DND-41 (cell line): ENCODE measurements around the gene STAG1.

Experiments used
- ATAC-seq: fragments of 200-7000 bp; cut with Tn5 transposase; 3 replicates; pipeline ENCODE4 v1.9.1; 2021; ENCODE audit warnings: low read depth; ENCODE audit not compliant: insufficient read depth
- DNase-seq: peaks from one replicate; pipeline ENCODE4 v3.0.0-alpha.2; 2020
- H2AFZ ChIP-seq: 2 replicates; pipeline ENCODE4 v1.6.0; 2012; ENCODE audit warnings: low read depth, low read length
- H3K27ac ChIP-seq: 2 replicates; pipeline ENCODE4 v1.5.1; 2012; ENCODE audit warnings: low read length, inconsistent platforms
- H3K27me3 ChIP-seq: fragments of 200-600 bp; sonication (generic); 2 replicates; pipeline ENCODE4 v1.6.0; 2012; ENCODE audit warnings: low read length, mild to moderate bottlenecking, inconsistent platforms; ENCODE audit not compliant: insufficient read depth, poor library complexity
- H3K36me3 ChIP-seq: 2 replicates; pipeline ENCODE4 v1.5.1; 2012; ENCODE audit warnings: low read length, inconsistent platforms; ENCODE audit not compliant: insufficient read depth
- H3K4me1 ChIP-seq: 2 replicates; pipeline ENCODE4 v1.5.1; 2012; ENCODE audit warnings: mild to moderate bottlenecking, low read length; ENCODE audit not compliant: insufficient read depth
- H3K4me2 ChIP-seq: 2 replicates; pipeline ENCODE4 v1.6.0; 2012; ENCODE audit warnings: mild to moderate bottlenecking, moderate library complexity, low read length, inconsistent platforms; ENCODE audit not compliant: insufficient read depth
- H3K4me3 ChIP-seq, 2 experiments: fragments of 200-600 bp in 1 of 2; shearing (Covaris generic) in 1 of 2; 2 replicates each; pipeline ENCODE4 v1.5.1; 2012 to 2016; ENCODE audit warnings: inconsistent platforms in 2 of 2, low read length in 2 of 2, mild to moderate bottlenecking in 2 of 2, low read depth in 1 of 2, moderate library complexity in 1 of 2
- H3K79me2 ChIP-seq: 2 replicates; pipeline ENCODE4 v1.6.0; 2012; ENCODE audit warnings: low read length, inconsistent platforms; ENCODE audit not compliant: insufficient read depth
- H3K9ac ChIP-seq: 2 replicates; pipeline ENCODE4 v1.6.0; 2012; ENCODE audit warnings: low read depth, mild to moderate bottlenecking, inconsistent platforms, low read length, moderate library complexity
- H3K9me3 ChIP-seq: 2 replicates; pipeline ENCODE4 v1.5.1; 2012; ENCODE audit warnings: low read length, moderate library complexity, mild to moderate bottlenecking, inconsistent platforms; ENCODE audit not compliant: insufficient read depth, severe bottlenecking
- H4K20me1 ChIP-seq: 2 replicates; pipeline ENCODE4 v1.6.0; 2012; ENCODE audit warnings: low read length; ENCODE audit not compliant: insufficient read depth
- EZH2 ChIP-seq: IDR thresholded peaks from 3 replicates; pipeline ENCODE4 v1.6.1; 2012; ENCODE audit warnings: borderline replicate concordance, low read depth, mild to moderate bottlenecking, moderate library complexity, low read length, inconsistent platforms; ENCODE audit not compliant: severe bottlenecking
- TF ChIP-seq, protein P1 (sequence below): IDR thresholded peaks from 2 replicates; pipeline ENCODE4 v1.5.1; 2012; ENCODE audit warnings: borderline replicate concordance, low read length, moderate library complexity, mild to moderate bottlenecking; ENCODE audit not compliant: poor library complexity, severe bottlenecking; ENCODE audit errors: extremely low read depth

The STAG1 gene

GRCh38 chr3:136434429-136434828, 317.7 kb downstream of the STAG1 start:
- no peak overlapping the region for H3K9ac ChIP-seq
- DNase-seq = no peak
- ATAC-seq = no peak
- peaks cover 37% of the 10 kb centered on the region for H3K36me3 ChIP-seq
- H3K4me3 ChIP-seq = no peak overlapping the region
- no peaks in the 10 kb centered on the region for H4K20me1 ChIP-seq
- no peak overlapping the region for H2AFZ ChIP-seq
- H3K27me3 ChIP-seq = no peaks in the 10 kb centered on the region
- H3K4me2 ChIP-seq = no peak overlapping the region
- H3K4me1 ChIP-seq = no peaks in the 10 kb centered on the region
- H3K9me3 ChIP-seq = no peaks in the 10 kb centered on the region
- no peak for TF ChIP-seq EZH2
- TF ChIP-seq, protein P1, sequence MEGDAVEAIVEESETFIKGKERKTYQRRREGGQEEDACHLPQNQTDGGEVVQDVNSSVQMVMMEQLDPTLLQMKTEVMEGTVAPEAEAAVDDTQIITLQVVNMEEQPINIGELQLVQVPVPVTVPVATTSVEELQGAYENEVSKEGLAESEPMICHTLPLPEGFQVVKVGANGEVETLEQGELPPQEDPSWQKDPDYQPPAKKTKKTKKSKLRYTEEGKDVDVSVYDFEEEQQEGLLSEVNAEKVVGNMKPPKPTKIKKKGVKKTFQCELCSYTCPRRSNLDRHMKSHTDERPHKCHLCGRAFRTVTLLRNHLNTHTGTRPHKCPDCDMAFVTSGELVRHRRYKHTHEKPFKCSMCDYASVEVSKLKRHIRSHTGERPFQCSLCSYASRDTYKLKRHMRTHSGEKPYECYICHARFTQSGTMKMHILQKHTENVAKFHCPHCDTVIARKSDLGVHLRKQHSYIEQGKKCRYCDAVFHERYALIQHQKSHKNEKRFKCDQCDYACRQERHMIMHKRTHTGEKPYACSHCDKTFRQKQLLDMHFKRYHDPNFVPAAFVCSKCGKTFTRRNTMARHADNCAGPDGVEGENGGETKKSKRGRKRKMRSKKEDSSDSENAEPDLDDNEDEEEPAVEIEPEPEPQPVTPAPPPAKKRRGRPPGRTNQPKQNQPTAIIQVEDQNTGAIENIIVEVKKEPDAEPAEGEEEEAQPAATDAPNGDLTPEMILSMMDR = no peak
- H3K27ac ChIP-seq = no peak overlapping the region
- no peaks in the 10 kb centered on the region for H3K79me2 ChIP-seq

GRCh38 chr3:136432685-136433084, 319.5 kb downstream of the STAG1 start:
- TF ChIP-seq, protein P1 = no peak
- TF ChIP-seq EZH2 = no peak
- Histone ChIP-seq H4K20me1 (no peaks in the 10 kb centered on the region), H3K36me3 (peaks cover 45% of the 10 kb centered on the region), H3K4me1 (no peaks in the 10 kb centered on the region), H3K9ac (no peak overlapping the region), H3K4me3 (no peak overlapping the region), H3K4me2 (no peak overlapping the region), H3K27me3 (no peaks in the 10 kb centered on the region), H3K27ac (no peak overlapping the region), H3K9me3 (no peaks in the 10 kb centered on the region), H3K79me2 (no peaks in the 10 kb centered on the region), H2AFZ (no peak overlapping the region)
- no peak for ATAC-seq
- DNase-seq = no peak

GRCh38 chr3:136428167-136428566, 324.0 kb downstream of the STAG1 start:
- H3K4me1 ChIP-seq = no peaks in the 10 kb centered on the region
- no peak overlapping the region for H3K9ac ChIP-seq
- H3K79me2 ChIP-seq = no peaks in the 10 kb centered on the region
- no peak overlapping the region for H3K27ac ChIP-seq
- H3K36me3 ChIP-seq = peaks cover 61% of the 10 kb centered on the region
- no peak overlapping the region for H3K4me2 ChIP-seq
- no peak for DNase-seq
- no peak for ATAC-seq
- no peaks in the 10 kb centered on the region for H3K9me3 ChIP-seq
- H2AFZ ChIP-seq = no peak overlapping the region
- no peak for TF ChIP-seq EZH2
- TF ChIP-seq, protein P1 = no peak
- H4K20me1 ChIP-seq = no peaks in the 10 kb centered on the region
- no peak overlapping the region for H3K4me3 ChIP-seq
- no peaks in the 10 kb centered on the region for H3K27me3 ChIP-seq

- ATAC-seq = no peak
Observed at GRCh38 chr3:136427236-136427635, 324.9 kb downstream of the STAG1 start.

More at GRCh38 chr3:136427236-136427635, 324.9 kb downstream of the STAG1 start:
- Histone ChIP-seq H3K4me1 (no peaks in the 10 kb centered on the region), H3K4me2 (no peak overlapping the region), H3K9me3 (no peaks in the 10 kb centered on the region), H2AFZ (no peak overlapping the region), H3K9ac (no peak overlapping the region), H3K27ac (no peak overlapping the region), H3K27me3 (no peaks in the 10 kb centered on the region), H4K20me1 (no peaks in the 10 kb centered on the region), H3K36me3 (peaks cover 62% of the 10 kb centered on the region), H3K79me2 (no peaks in the 10 kb centered on the region), H3K4me3 (no peak overlapping the region)
- DNase-seq = no peak
- TF ChIP-seq, protein P1 = no peak
- TF ChIP-seq EZH2 = no peak
